NCI-H2029 treated with DMSO at 0.1 percent for 48 hours (cell line): ENCODE results near the gene PUS3.

Experiments
- DNase-seq: peaks from one replicate; lab custom pipeline; 2025; lab: John Stamatoyannopoulos, UW

The PUS3 gene, protein sequence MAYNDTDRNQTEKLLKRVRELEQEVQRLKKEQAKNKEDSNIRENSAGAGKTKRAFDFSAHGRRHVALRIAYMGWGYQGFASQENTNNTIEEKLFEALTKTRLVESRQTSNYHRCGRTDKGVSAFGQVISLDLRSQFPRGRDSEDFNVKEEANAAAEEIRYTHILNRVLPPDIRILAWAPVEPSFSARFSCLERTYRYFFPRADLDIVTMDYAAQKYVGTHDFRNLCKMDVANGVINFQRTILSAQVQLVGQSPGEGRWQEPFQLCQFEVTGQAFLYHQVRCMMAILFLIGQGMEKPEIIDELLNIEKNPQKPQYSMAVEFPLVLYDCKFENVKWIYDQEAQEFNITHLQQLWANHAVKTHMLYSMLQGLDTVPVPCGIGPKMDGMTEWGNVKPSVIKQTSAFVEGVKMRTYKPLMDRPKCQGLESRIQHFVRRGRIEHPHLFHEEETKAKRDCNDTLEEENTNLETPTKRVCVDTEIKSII

DNA sequence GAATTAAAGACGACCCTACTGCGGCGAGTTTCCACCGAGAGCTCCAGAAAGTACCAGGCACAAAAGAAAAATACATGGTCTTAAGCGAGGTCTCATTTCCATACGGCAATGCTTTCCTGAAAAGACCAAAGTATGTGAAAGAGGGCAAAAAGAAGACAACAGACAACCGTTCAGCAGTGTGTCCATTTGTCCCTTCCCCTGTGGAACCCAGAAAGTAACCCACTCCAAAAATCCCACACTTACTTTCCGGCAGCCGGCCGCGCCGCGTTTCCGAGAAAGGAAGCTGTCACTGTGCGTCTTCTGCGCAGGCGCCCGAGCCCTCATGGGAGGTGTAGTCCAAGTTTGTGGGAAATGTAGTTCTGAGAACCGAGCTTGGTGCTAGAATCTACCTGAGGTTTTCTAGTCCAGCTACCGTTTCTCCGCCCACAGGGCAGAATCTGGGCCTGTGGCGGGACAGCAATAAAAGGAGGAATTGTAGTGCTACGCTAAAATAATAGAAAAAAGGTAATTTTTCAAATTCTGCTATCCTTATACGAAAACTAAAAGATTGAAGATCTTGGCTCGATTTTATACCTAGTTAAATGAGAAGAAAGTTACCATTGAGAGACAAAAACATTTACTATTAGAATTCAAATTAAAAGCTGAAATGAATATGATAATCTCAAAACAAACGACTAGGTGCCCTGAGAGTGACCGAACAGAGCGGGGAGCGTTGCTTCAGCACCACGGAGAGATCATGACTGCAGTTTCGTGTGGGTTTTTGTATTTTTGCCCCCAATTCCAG lies at the start of gene PUS3:
Gene PUS3 (minus strand): TSS at position 280 of the 784 bp plus-strand sequence. CDS start 6,922 bp downstream, outside the sequence.
- DNase-seq, result peak; percentile 85

DNA sequence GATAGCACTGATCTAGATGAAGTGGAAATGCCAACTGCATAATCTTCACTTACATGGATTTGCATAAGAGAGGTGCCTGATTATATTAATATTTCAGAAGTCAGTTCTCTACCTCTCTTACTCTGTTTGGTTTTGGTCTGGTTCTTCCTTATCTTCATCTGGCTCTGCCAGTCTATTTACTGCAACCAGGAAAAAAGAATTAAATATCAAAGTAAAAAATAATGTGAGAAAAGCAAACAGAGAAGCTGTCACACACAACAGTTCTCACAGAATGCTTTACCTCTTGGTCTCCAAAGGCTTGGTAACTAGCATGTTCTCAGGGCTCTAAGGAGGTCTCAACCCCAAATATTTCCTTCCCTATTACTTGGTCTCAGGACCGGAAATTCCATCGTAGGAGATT lies 49.6 kb upstream of the PUS3 start:
- no peak for DNase-seq

DNA sequence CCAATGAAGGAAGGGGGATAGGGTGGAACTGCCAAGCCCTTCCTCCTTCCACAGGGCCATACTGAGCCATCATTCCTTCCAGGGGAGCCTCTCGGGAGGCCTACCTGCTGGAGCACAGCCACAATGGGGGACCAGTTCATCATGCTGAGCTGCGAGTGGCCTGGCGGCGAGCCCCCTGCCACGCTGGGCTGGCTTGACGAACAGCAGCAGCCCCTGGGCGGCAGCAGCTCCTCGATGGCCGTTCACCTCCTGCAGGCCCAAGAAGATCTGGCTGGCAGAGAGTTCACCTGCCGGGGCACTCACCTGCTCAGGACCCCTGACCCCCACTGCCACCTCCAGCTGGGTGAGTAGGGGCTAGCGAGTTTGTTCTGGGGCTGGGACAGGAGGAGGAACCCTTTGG lies 48.7 kb upstream of the PUS3 start:
- no peak for DNase-seq

DNA sequence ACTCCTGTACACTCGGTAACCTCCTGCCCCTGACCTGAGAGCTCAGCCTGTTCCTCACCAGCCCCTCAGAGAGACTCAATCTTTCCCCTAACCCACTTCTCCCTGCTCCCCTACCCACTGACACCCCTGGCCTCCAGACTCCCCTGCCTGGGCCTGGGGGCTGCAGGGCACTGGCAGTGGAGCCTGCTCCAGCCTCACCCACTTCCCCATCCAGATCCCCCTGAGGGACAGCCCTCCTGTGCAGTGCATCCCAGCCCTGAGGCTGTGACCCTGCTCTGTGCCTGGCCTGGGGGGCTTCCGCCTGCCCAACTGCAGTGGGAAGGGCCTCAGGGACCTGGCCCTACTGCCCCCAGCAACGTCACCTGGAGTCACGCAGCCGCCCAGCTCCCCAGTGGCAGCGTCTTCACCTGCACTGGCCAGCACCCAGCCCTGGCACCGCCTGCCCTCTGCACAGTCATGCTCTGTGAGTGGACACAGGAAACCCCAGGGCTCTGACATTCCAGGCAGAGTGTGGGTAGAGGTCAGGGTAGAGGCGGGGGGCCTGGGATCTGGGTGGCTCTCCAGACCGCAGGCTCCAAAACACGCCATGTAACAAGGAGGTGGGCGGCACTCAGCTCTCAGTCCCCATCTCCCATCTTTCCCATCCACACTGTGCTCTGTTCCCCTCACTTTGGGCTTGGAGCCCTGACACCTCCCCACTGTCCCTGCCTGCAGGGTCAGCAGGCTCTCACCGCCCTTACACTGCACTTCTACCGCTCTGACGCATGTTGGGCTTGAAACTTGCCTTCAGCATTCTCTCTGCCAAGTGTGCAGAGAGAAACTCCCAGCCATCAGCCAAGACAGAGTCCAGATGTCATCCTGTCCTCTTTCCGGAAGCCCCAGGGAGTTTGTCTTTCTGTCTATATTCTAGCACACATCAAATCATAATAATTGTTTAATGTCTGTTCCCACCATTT lies 48.0 kb upstream of the PUS3 start:
- no peak for DNase-seq

DNA sequence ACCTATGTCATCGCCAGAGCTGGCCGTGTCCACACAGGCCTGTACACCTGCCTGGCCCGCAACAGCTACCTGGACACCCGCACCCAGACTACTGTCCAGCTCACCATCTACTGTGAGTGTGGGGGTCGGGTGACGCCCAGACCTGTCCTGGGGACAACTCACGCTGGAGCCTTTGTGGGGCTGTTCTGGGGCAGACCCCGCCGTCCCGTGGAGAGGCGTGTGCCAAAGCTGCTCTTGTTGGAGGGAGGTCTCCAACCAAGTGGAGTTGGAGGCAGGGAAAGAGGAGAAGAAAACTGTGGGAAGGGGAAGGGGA lies 47.1 kb upstream of the PUS3 start:
- DNase-seq, result no peak

DNA sequence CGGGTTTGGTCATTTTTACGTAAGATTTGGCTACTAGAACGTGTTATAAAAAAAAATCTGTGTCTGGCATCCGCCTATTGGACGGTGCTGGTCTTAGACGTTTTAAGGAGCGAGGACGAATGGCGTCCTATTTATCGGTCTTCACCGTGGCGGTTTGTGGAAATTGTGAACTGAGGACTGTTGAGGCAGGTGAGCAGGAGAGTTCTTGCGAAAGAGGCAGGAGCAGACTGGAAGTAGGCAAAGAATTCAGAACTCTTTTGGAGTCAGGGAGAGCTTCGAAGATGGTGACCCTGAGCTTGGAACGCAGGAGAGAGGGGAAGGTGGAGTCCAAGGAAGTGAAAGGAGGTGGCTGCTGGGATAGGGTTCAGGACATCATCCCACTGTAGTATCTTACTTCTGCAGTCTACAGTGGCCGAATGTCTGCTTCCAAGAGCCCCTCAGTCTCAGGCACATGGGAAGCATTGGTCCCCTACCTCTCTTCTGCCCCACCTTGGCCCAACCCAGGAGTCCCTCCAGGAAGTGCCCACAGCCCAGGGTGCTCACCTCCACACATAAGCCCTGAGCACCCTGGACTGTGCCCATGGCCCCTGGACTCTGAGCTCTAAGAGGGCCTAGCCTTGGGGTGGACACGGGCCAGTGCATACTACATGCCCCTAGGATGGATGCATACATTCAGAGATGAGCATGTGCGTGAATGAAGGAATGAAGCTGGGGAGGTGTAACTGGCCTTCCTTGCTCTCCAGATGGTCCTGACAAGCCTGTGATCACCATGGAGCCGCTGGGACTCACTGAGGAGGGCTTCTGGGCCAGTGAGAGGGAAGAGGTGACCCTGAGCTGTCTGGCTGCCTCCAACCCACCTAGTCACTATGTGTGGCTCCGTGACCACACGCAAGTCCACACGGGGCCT lies 46.5 kb upstream of the PUS3 start:
- DNase-seq, result no peak

DNA sequence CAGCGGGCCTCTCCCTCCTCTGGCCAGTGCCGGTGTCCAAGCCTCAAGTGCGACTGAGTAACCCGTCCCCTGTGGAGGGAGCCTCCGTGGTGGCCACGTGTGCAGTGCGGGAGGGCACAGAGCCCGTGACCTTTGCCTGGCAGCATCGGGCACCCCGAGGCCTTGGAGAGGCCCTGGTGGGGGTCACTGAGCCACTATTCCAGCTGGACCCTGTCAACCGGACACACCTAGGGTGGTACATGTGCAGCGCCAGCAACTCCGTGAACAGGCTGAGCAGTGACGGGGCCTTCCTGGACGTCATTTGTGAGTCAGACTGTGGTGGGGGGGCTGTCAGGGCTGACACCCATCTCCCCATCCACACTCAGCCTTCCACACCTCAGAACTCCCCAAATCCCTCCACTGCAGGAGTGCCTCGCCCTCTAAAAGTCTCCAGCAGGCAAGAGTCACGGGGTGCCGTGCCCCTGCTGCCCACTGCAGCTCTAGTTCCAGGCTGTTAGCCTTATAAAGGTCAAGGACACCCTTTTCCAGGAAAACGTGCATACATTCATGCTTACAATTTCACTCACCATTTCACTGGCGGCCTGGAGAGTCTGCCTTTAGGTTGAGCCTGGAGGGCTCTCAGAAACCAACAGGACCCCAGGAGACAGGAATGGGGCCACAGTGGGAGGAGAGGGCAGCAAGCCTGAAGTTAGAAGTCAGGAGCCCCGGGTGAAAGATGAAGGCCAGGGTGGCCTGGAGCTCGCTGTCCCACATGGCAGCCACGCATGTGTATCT lies 45.5 kb upstream of the PUS3 start:
- no peak for DNase-seq

DNA sequence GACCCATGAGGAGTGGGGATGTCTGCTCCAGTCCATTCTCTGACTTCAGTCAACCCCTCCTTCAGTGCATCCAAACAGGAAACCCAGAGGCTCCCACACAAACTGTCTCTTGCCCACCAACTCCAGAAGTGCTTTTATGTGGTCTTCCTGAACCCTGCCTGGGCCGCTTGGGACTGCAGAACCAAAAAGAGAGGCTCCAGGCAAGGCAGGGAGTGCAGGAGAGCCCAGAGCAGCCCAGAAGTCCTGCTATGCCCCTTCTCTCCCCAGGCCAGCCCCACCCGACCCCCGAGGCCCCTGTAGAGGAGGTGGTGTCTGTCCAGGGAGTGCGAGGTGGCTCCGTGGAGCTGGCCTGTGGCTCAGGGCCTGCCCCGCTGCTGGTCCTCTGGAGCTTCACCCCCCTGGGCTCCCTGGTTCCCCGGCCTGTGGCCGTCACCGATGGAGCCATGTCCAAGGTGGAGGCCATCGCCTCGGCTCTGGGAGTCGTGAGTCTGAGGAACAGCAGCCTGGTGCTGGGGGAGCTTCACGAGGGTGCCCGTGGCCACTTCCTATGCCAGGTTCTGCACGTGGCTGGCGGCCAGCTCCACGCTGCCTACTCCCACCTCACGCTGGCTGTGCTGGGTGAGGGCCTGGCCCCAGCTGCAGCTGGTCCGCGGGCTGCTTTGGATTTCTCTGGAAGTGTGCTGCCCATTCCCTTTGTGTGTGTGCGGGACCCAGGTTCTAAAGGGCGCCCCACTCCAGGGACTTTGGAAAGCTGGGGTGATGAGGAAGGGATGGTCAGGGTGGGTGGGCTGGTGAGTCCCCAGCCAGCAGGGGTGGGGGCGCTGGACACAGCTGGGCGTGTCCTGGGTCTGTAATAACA lies 44.6 kb upstream of the PUS3 start:
- DNase-seq, result no peak

DNA sequence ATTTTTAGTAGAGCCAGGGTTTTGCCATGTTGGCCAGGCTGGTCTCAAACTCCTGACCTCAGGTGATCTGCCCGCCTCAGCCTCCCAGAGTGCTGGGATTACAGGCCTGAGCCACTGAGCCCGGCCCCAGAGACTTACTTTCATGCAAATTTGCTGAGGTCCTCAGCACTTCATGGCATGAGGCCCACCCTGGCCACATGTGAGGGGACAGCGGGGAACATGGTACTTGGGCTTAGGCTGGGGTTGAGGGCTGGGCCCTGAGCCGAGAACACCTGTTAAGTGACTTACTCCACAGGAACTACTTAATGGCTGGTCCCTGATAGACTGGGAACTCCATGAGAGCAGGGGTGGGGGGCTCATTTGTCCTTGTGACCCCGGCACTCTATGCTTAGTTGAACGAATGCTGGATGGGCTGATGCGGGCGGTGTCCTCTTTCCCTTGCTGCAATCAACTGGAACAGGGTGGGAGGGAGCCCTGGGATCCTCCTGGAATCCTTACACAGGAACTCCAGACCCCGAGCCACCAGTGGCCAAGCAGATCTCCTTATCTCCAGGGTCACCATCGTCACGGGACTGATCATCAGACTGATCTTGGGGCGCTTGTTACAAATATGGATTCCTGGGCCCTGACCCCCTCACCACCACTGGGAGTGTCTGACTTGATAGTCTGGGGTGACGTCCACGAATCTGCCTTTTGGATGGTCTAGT lies 43.9 kb upstream of the PUS3 start:
- DNase-seq, result no peak

DNA sequence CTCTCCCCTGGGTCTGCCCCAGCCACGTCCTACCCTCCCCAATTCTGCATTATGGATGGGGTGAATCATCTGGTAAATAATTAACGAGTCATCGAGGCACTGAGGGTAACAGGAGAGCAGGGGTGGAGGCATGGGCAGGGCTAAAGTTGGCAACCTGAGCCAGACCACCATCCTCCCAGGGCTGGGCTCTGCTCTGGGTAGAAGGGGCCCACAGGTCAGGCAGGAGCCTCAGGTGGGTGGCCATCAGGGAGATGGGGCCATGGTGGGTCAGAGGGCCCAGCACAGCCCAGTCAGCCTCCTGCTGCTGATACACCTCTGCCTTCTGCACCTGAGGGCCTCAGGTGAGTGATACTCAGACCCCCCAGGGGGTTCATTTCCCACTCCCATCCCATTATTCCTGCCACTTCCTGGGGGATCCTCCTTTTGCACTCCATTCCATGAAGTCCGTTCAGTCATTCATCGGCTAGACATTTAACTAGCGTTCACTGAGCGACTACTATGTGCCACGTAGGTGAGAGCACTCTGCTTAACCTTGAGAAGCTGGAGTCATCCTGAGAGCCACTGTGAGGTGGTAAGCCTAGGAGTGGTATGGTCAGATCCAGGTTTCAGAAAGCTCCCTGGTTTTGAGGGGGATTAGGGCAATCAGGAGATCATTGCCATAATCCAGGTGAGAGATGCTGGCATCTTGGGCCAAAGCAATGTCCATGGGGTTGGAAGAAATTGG lies 43.0 kb upstream of the PUS3 start, which contains the start of gene VSIG10L2:
Gene VSIG10L2 (plus strand): TSS at position 248 of the 724 bp plus-strand sequence. CDS start 12 bp downstream, at position 260.
- DNase-seq, result no peak

DNA sequence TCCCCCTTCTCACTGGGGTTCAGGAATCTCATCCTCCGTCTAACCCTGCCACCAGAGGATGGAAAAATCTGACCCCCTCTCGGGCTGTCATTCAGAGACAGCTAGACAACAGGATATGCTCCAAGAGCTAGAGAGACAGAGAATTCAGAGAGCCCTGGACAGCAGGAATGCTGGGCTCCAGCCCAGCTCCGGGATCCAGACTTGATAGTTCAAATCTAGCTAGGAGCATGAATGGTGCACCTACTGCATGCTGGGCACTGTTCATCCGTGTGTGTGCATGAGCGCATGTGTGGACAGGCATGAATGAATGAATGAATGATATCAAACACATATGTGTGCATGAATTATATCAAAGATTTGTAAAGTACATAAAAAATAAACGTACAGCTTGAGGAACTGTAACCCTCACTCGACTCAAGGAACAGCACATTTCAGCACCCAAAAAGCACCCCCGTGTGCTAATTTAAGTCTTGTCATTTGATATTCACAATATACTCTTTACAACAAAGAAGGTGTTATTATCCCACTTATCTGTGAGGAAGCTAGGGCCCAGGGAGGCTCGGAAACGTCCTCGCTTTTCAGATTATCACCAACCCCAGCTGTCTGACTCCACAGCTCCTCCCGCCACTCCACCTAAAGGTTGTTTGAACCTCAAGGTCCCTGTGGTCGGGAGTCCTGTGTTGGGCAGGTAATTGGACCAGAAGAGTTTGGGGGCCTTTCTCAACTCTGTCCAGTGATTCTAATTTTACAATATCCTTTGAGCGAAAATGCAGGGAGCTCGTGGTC lies 42.2 kb upstream of the PUS3 start:
- no peak for DNase-seq

DNA sequence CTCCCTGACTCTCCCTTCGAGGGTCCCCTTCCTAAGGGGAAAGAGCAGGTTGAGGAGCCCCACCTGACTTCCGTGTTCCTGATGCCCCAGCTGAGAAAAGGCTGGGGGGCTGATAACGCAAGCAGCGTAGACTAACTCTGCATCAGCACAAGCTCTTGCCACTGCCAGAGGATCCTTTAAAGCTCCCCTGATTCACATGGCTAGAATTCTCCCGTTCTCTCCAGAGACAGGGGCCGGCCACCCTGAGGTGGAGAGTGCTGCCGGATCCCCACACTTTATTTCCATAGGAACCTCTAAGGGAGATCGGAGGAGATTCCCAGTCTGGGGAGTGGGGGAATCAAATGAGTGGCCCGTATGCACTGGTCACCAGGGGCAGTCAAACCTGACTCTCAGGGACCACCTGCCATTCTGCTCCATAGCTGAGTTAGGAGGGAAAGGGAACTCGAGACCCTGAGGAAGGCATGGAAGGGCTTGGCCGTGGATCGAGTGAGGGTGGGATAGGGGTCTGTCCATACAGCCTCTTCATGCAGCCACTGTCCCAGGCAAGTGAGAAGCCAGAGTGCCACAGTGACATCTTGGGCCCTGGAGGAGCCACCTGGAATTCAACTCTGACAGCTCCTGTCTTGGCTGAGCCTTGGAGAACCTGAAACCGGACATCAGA lies 41.5 kb upstream of the PUS3 start:
- DNase-seq, result no peak

DNA sequence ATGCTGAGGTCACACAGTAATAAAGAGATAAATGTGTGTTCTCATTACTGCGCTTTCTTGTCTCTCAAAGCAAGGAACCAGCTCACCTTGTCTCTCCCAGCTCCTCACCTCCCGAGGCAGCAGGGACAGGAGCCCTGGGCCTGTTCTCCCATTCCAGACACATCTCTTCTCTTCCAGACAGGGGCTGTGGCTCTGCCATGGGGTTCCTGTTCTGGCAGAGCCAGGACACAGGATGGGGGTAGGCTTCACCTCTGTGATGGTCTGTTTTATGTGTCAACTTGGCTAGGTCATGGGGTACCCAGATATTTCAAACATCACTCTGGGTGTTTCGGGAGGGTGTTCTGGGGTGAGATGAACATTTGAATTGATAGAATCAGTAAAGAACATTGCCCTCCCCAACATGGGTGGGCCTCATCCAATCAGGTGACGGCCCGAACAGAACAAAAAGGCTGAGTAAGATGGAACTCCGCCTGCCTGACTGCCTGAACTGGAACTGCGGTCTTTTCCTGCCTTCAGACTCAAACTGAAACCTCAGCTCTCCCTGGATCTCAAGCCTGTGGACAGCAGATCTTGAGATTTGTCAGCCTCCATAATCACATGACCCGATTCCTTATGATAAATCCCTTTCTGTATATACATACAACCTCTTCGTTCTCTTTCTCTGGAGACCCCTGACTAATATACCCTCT lies 40.8 kb upstream of the PUS3 start:
- DNase-seq, result no peak

DNA sequence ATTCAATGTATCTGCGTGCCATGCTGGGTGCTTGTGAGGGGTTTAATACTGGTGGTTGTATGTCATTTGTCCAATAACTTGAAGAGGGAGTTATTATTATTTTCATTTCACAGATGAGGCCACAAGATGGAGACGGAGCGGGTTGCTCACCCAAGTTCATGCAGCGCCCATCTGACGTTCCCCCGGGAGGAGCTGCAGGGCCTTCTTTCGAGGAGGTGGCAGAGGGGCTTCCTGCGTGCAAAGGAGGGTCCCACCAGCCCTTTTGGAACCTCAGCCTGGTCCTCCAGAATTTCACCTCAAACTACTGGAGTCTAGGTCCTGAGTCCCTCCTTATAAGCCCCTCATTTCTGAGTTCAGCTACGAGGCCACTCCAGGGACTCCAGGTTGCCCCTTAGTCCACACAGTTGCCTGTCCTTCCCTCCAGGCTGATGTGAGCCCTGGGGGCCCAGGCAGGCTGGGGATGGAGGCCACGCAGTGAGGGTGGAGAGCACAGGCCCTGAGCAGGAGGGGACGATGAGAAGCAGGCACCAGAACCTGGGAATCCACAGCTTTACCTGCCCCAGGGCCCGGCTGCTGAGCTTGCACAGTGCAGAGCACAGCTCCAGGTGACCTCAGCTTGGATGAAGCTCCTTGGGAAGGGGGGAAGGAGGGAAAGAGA lies 39.9 kb upstream of the PUS3 start:
- no peak for DNase-seq
